Neural cell (in vitro differentiated cells): ENCODE results near the gene KDM4C. TPM values are rescaled to one million over a fixed set of nuclear protein-coding genes. Genes with fewer than 3 reads are reported as not detected.

ENCODE experiments used
- H2AFZ ChIP-seq: fragments of 200-600, 300-800 bp; sonication (generic), shearing (Covaris generic); 2 replicates; pipeline ENCODE4 v1.6.0; 2014; ENCODE audit warnings: low read depth, mild to moderate bottlenecking, antibody characterized with exemption, low read length, moderate library complexity
- H3F3A ChIP-seq: fragments of 200-600 bp; shearing (Covaris generic); 2 replicates; pipeline ENCODE4 v1.6.1; 2016; ENCODE audit warnings: mild to moderate bottlenecking, moderate library complexity, mixed read lengths, antibody characterized with exemption, low read length; ENCODE audit not compliant: insufficient read depth, poor library complexity, severe bottlenecking
- H3K27ac ChIP-seq: fragments of 200-600, 300-800 bp; sonication (generic), shearing (Covaris generic); 2 replicates; pipeline ENCODE4 v1.5.1; 2014; ENCODE audit warnings: mild to moderate bottlenecking, low read length, moderate library complexity
- H3K27me3 ChIP-seq: fragments of 300-800, 200-600 bp; sonication (generic), shearing (Covaris generic); 2 replicates; pipeline ENCODE4 v1.6.0; 2014; ENCODE audit warnings: mild to moderate bottlenecking, low read depth, low read length, moderate library complexity; ENCODE audit not compliant: insufficient read depth
- H3K36me3 ChIP-seq: fragments of 300-800, 200-600 bp; sonication (generic), shearing (Covaris generic); 2 replicates; pipeline ENCODE4 v1.5.1; 2014; ENCODE audit warnings: mild to moderate bottlenecking, antibody characterized with exemption, low read length, moderate library complexity; ENCODE audit not compliant: insufficient read depth
- H3K4me2 ChIP-seq: fragments of 300-800, 200-600 bp; sonication (generic), shearing (Covaris generic); 2 replicates; pipeline ENCODE4 v1.6.0; 2014; ENCODE audit warnings: mild to moderate bottlenecking, low read length
- H3K4me3 ChIP-seq: fragments of 300-800, 200-600 bp; sonication (generic), shearing (Covaris generic); 2 replicates; pipeline ENCODE4 v1.5.1; 2014; ENCODE audit warnings: mild to moderate bottlenecking, low read length, moderate library complexity
- H3K79me2 ChIP-seq: fragments of 200-600 bp; shearing (Covaris generic); replicated peaks from 2 replicates; pipeline ENCODE4 v1.6.0; 2014; ENCODE audit warnings: mild to moderate bottlenecking, low read length, moderate library complexity; ENCODE audit not compliant: insufficient read depth
- H3K9ac ChIP-seq: fragments of 300-800, 200-600 bp; sonication (generic), shearing (Covaris generic); 2 replicates; pipeline ENCODE4 v1.6.1; 2016; ENCODE audit warnings: mild to moderate bottlenecking, low read length, mixed read lengths
- H3K9me2 ChIP-seq: fragments of 200-600 bp; shearing (Covaris generic); 2 replicates; pipeline ENCODE4 v1.6.1; 2016; ENCODE audit warnings: mild to moderate bottlenecking, low read length, mixed read lengths; ENCODE audit not compliant: insufficient read depth
- H3K9me3 ChIP-seq: fragments of 200-600, 300-800 bp; sonication (generic), shearing (Covaris generic); 2 replicates; pipeline ENCODE4 v1.6.1; 2016; ENCODE audit warnings: mild to moderate bottlenecking, mixed run types, low read length, moderate library complexity, mixed read lengths
- H4K20me1 ChIP-seq: fragments of 200-600 bp; shearing (Covaris generic); 2 replicates; pipeline ENCODE4 v1.6.1; 2016; ENCODE audit warnings: mild to moderate bottlenecking, mixed run types; ENCODE audit not compliant: insufficient read depth
- CTCF ChIP-seq: fragments of 450-650 bp; IDR thresholded peaks from 2 replicates; pipeline ENCODE4 v1.5.1; 2014; ENCODE audit warnings: antibody characterized with exemption, mild to moderate bottlenecking, moderate library complexity; ENCODE audit not compliant: poor library complexity, severe bottlenecking
- EP300 ChIP-seq: fragments of 450-650 bp; conservative IDR thresholded peaks from 2 replicates; pipeline ENCODE4 v1.6.1; 2014; ENCODE audit warnings: antibody characterized with exemption, mild to moderate bottlenecking, moderate library complexity; ENCODE audit not compliant: poor library complexity, severe bottlenecking
- EZH2 ChIP-seq: fragments of 200-600, 300-800 bp; shearing (Covaris generic), sonication (generic); IDR thresholded peaks from 2 replicates; pipeline ENCODE4 v1.6.1; 2014; ENCODE audit warnings: antibody characterized with exemption, low read length, borderline replicate concordance, mild to moderate bottlenecking; ENCODE audit not compliant: insufficient read depth, poor library complexity, severe bottlenecking
- MXI1 ChIP-seq: fragments of 450-650 bp; conservative IDR thresholded peaks from 2 replicates; pipeline ENCODE4 v1.6.1; 2014; ENCODE audit warnings: antibody characterized with exemption, mild to moderate bottlenecking; ENCODE audit not compliant: poor library complexity, severe bottlenecking
- POLR2AphosphoS5 ChIP-seq: IDR thresholded peaks from 2 replicates; pipeline ENCODE4 v1.6.1; 2012
- RAD21 ChIP-seq: fragments of 450-650 bp; conservative IDR thresholded peaks from 2 replicates; pipeline ENCODE4 v1.6.1; 2014; ENCODE audit warnings: antibody characterized with exemption, mild to moderate bottlenecking, moderate library complexity
- SMC3 ChIP-seq: fragments of 450-650 bp; conservative IDR thresholded peaks from 2 replicates; pipeline ENCODE4 v1.6.1; 2014; ENCODE audit warnings: antibody characterized with exemption, mild to moderate bottlenecking, moderate library complexity; ENCODE audit not compliant: poor library complexity
- TAF1 ChIP-seq: IDR thresholded peaks from 2 replicates; pipeline ENCODE4 v1.6.1; 2012; ENCODE audit warnings: low read depth
- polyA plus RNA-seq: library from polyadenylated mRNA; depleted of rRNA; stranded (reverse); fragments of >200 nt; gene quantifications from 2 replicates; pipeline ENCODE4 v1.2.3, GENCODE V29; 2014
- TF ChIP-seq, protein P1 (sequence below): IDR thresholded peaks from 2 replicates; pipeline ENCODE4 v1.6.1; 2012; ENCODE audit warnings: borderline replicate concordance

Gene KDM4C
- polyA plus RNA-seq, 1 donor from 2014 or later: 21.1 TPM

DNA sequence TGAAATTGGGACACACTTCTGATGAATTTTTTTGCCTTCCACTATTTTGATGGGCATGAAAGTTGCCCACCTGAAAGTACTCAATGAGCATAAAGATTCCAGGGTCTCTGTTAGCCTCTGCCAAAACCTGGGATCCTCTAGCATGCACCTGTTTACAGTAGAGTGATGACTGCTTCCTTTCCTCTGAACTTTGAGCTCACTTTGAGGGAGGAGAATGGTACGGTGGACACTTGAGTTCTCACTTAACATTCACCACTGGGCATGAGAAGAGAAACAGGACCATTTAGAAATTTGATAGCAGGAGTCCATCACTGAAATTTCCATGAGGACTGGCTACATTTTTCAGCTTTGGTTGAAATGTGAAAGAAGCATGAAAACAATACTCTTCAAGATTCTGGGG, 374.8 kb downstream of the KDM4C start:
- Histone ChIP-seq H2AFZ (no peak overlapping the region), H4K20me1 (no peaks in the 10 kb centered on the region), H3K9me3 (no peaks in the 10 kb centered on the region), H3K4me3 (no peak overlapping the region), H3F3A (no peaks in the 10 kb centered on the region), H3K36me3 (no peaks in the 10 kb centered on the region), H3K4me2 (no peak overlapping the region), H3K9ac (no peak overlapping the region), H3K27ac (no peak overlapping the region), H3K9me2 (no peaks in the 10 kb centered on the region), H3K79me2 (no peaks in the 10 kb centered on the region), H3K27me3 (no peaks in the 10 kb centered on the region)
- TF ChIP-seq RAD21: no peak
- TF ChIP-seq, protein P1, sequence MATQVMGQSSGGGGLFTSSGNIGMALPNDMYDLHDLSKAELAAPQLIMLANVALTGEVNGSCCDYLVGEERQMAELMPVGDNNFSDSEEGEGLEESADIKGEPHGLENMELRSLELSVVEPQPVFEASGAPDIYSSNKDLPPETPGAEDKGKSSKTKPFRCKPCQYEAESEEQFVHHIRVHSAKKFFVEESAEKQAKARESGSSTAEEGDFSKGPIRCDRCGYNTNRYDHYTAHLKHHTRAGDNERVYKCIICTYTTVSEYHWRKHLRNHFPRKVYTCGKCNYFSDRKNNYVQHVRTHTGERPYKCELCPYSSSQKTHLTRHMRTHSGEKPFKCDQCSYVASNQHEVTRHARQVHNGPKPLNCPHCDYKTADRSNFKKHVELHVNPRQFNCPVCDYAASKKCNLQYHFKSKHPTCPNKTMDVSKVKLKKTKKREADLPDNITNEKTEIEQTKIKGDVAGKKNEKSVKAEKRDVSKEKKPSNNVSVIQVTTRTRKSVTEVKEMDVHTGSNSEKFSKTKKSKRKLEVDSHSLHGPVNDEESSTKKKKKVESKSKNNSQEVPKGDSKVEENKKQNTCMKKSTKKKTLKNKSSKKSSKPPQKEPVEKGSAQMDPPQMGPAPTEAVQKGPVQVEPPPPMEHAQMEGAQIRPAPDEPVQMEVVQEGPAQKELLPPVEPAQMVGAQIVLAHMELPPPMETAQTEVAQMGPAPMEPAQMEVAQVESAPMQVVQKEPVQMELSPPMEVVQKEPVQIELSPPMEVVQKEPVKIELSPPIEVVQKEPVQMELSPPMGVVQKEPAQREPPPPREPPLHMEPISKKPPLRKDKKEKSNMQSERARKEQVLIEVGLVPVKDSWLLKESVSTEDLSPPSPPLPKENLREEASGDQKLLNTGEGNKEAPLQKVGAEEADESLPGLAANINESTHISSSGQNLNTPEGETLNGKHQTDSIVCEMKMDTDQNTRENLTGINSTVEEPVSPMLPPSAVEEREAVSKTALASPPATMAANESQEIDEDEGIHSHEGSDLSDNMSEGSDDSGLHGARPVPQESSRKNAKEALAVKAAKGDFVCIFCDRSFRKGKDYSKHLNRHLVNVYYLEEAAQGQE: no peak
- no peak for TF ChIP-seq POLR2AphosphoS5
- no peak for TF ChIP-seq EP300
- no peak for TF ChIP-seq EZH2
- TF ChIP-seq MXI1: no peak

GRCh38 chr9:7135735-7136134, 378.0 kb downstream of the KDM4C start:
- Histone ChIP-seq H3K9ac (no peak overlapping the region), H3K4me3 (no peak overlapping the region), H4K20me1 (no peaks in the 10 kb centered on the region), H3K36me3 (no peaks in the 10 kb centered on the region), H3K27me3 (no peaks in the 10 kb centered on the region), H3K4me2 (no peak overlapping the region), H3K27ac (no peak overlapping the region), H2AFZ (no peak overlapping the region), H3K79me2 (no peaks in the 10 kb centered on the region), H3K9me2 (no peaks in the 10 kb centered on the region), H3F3A (no peaks in the 10 kb centered on the region), H3K9me3 (no peaks in the 10 kb centered on the region)
- TF ChIP-seq EP300 (no peak), SMC3 (no peak), POLR2AphosphoS5 (no peak), RAD21 (no peak), CTCF (no peak)

DNA sequence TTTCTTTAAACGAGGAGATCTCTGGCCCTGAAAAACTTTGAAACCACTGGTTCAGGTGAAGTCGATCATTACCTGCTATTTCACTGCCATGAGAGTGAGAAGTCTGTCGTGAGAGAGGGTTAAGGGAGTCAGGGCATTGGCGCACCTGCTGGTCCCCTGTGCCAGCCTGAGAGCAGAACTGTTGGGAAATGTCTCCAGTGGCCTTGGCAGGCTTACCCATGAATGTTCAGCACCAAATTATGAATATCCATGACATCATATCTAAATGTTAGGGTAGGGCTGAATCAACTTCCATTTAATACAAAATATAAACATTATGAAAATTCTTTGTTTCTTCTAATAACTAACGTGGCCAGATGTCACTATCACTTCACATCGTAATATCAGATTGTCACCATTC, 379.3 kb downstream of the KDM4C start:
- TF ChIP-seq POLR2AphosphoS5 (no peak), CTCF (no peak), RAD21 (no peak), EP300 (no peak), EZH2 (no peak), MXI1 (no peak), TAF1 (no peak), SMC3 (no peak)
- TF ChIP-seq, protein P1: no peak
- Histone ChIP-seq H3K4me2 (no peak overlapping the region), H3K79me2 (no peaks in the 10 kb centered on the region), H3K4me3 (no peak overlapping the region), H2AFZ (no peak overlapping the region), H4K20me1 (no peaks in the 10 kb centered on the region), H3K27ac (no peak overlapping the region), H3K36me3 (no peaks in the 10 kb centered on the region), H3K27me3 (no peaks in the 10 kb centered on the region), H3K9me3 (no peaks in the 10 kb centered on the region), H3K9ac (no peak overlapping the region), H3K9me2 (no peaks in the 10 kb centered on the region), H3F3A (no peaks in the 10 kb centered on the region)
